Measurements from ENCODE around the gene XRCC4. TPM values are rescaled to one million over a fixed set of nuclear protein-coding genes. Genes with fewer than 3 reads are reported as not detected.

The XRCC4 gene
- total and polyA plus RNA-seq, 2 of the 8 experiments (the other 6 are each of a cell fraction or from before 2014, with no cell fraction given), result 3.0 to 8.3 TPM

GRCh38 chr5:83281176-83281575 lies 203.8 kb downstream of the XRCC4 start:
- H4K20me1 ChIP-seq (replicated peaks in 1 of 2; ENCODE audit: control insufficient read depth in 1 of 2, insufficient read depth in 2 of 2, low read length in 2 of 2), result no peaks in the 10 kb centered on the region
- H3K27me3 ChIP-seq (replicated peaks in 1 of 4; ENCODE audit: control insufficient read depth in 3 of 4, extremely low read depth in 1 of 4, insufficient read depth in 3 of 4, low read length in 3 of 4), result no peaks in the 10 kb centered on the region
- no peak overlapping the region for H3K27ac ChIP-seq (ENCODE audit: low read depth, low read length)
- H4K91ac ChIP-seq (replicated peaks; ENCODE audit: insufficient read length, low read length), result no peak overlapping the region
- no peak overlapping the region for H3K9ac ChIP-seq (replicated peaks in 1 of 4; ENCODE audit: extremely low read depth in 1 of 4, low read depth in 3 of 4, low read length in 3 of 4)
- no peak for TF ChIP-seq KDM4A (IDR thresholded peaks at IDR 0.05; ENCODE audit: low read depth, low read length, severe bottlenecking)
- no peak for TF ChIP-seq TAF1 (IDR thresholded peaks at IDR 0.05; ENCODE audit: low read depth, low read length)
- no peak for TF ChIP-seq CREB1 (IDR thresholded peaks at IDR 0.05)
- no peak for TF ChIP-seq TCF12 (IDR thresholded peaks at IDR 0.05; ENCODE audit: low read depth, low read length)
- no peak for TF ChIP-seq EGR1 (IDR thresholded peaks at IDR 0.05; ENCODE audit: borderline replicate concordance, low read depth, low read length)
- TF ChIP-seq ATF3 (IDR thresholded peaks at IDR 0.05; ENCODE audit: insufficient read depth, low read depth, low read length), result no peak
- TF ChIP-seq RBBP5 (IDR thresholded peaks at IDR 0.05; ENCODE audit: borderline replicate concordance, low read depth, low read length), result no peak
- TF ChIP-seq PHF8 (conservative IDR thresholded peaks at IDR 0.05; ENCODE audit: low read depth, low read length), result no peak
- TF ChIP-seq SP2 (IDR thresholded peaks at IDR 0.05; ENCODE audit: low read length), result no peak
- no peaks in the 10 kb centered on the region for H3K23me2 ChIP-seq (ENCODE audit: low read depth, low read length)
- no peak overlapping the region for H3K56ac ChIP-seq (replicated peaks; ENCODE audit: insufficient read length, low read depth, low read length)
- FAIRE-seq (no peak), DNase-seq (ENCODE audit: low read depth in 1 of 2, low spot score in 2 of 2) (no peak)
- no peaks in the 10 kb centered on the region for H3K36me3 ChIP-seq (ENCODE audit: control insufficient read depth in 2 of 4, insufficient read depth in 4 of 4, low read length in 3 of 4)
- no peak overlapping the region for H4K5ac ChIP-seq (ENCODE audit: insufficient read length, low read depth, low read length)
- H2BK15ac ChIP-seq (ENCODE audit: low read length), result no peak overlapping the region
- H2BK12ac ChIP-seq (ENCODE audit: low read depth, low read length), result no peak overlapping the region
- H3K9me3 ChIP-seq (ENCODE audit: insufficient read depth in 2 of 2, low read depth in 1 of 2, low read length in 1 of 2), result no peaks in the 10 kb centered on the region
- H3K4me1 ChIP-seq (replicated peaks in 1 of 4; ENCODE audit: control insufficient read depth in 3 of 4, insufficient read depth in 4 of 4, low read length in 3 of 4), result no peaks in the 10 kb centered on the region
- no peak overlapping the region for H3K18ac ChIP-seq (ENCODE audit: extremely low read depth, low read length)
- H3K4ac ChIP-seq (replicated peaks; ENCODE audit: insufficient read length, low read depth, low read length), result no peak overlapping the region
- ChIA-PET POLR2A (ENCODE audit: partially characterized antibody) (no interaction called here), CTCF (ENCODE audit: partially characterized antibody) (interaction anchor here (0.8 to 1.5 kb wide), 3 partner anchors 14 to 249 kb away, joined by 3 to 4 read pairs (median 3); no protein-coding TSS in a partner anchor)
- H3K4me3 ChIP-seq (ENCODE audit: extremely low read depth in 1 of 4, insufficient read depth in 2 of 4, low read depth in 3 of 4, low read length in 4 of 4), result no peak overlapping the region
- H2BK20ac ChIP-seq (ENCODE audit: low read length), result no peak overlapping the region
- no peak overlapping the region for H2AK5ac ChIP-seq (ENCODE audit: low read depth, low read length)
- H3K79me2 ChIP-seq (ENCODE audit: control insufficient read depth in 1 of 2, insufficient read depth in 2 of 2, low read length in 2 of 2), result no peaks in the 10 kb centered on the region
- H3K79me1 ChIP-seq (ENCODE audit: low read depth, low read length), result no peaks in the 10 kb centered on the region
- no peak overlapping the region for H4K8ac ChIP-seq (ENCODE audit: extremely low read depth, insufficient read depth, low read length)
- no peak overlapping the region for H2BK5ac ChIP-seq (ENCODE audit: low read depth, low read length)
- H3K4me2 ChIP-seq (ENCODE audit: insufficient read depth in 1 of 2, low read depth in 2 of 2, low read length in 2 of 2), result no peak overlapping the region
- 100% methylated on average over 2 of the region's 2 CpGs; no CpG with 5 or more reads in 1 of the 2 experiments for WGBS, 2 experiments (ENCODE audit: extremely low coverage in 1 of 2, insufficient coverage in 1 of 2, insufficient read length in 1 of 2, insufficient replicate concordance in 2 of 2, low coverage in 1 of 2, low lambda C conversion rate in 2 of 2, missing lambda C conversion rate in 1 of 2)
- no peak overlapping the region for H2BK120ac ChIP-seq (replicated peaks; ENCODE audit: low read depth, low read length)
- no peak overlapping the region for H2AFZ ChIP-seq (ENCODE audit: low read length)
- H3K14ac ChIP-seq (ENCODE audit: insufficient read length), result no peak overlapping the region
- H3K23ac ChIP-seq (ENCODE audit: insufficient read length), result no peak overlapping the region
